ENCODE results near the gene TSPEAR. TPM values are rescaled to one million over a fixed set of nuclear protein-coding genes. Genes with fewer than 3 reads are reported as not detected.
A peak's percentile ranks its signal among the peaks of the same experiment; 100 is the strongest.

The TSPEAR gene
- total and polyA plus RNA-seq, 12 donors = under 0.01 to 3.4 (median 1.0) TPM; not detected in 3

DNA sequence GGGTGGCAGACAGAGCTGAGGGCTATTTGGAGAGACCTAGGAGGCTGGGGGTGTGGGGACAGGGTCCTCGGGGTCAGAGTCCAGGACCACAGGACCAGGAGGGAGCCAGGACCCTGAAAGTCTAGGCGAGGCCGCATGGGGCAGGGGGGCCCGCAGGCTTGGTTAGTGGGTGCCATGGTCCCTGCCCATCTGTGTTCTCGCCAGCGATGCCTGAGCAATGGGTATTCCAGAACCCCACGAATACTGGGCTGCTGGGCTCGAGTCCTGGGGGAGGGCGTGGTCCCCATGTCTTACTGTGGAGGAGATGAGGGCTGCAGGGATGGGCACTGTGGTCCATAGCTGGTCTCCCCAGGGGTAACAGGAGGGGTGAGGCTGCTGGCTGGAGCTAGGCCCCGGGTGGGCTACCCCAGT, 121.1 kb downstream of the TSPEAR start:
- no peak overlapping the region for H3K27ac ChIP-seq
- peak in 1 of 8 donors; percentile 21 for ATAC-seq
- peaks cover 0 to 4% (median 0%) of the 10 kb centered on the region in 9 donors for H3K4me1 ChIP-seq
- TF ChIP-seq, protein P1, sequence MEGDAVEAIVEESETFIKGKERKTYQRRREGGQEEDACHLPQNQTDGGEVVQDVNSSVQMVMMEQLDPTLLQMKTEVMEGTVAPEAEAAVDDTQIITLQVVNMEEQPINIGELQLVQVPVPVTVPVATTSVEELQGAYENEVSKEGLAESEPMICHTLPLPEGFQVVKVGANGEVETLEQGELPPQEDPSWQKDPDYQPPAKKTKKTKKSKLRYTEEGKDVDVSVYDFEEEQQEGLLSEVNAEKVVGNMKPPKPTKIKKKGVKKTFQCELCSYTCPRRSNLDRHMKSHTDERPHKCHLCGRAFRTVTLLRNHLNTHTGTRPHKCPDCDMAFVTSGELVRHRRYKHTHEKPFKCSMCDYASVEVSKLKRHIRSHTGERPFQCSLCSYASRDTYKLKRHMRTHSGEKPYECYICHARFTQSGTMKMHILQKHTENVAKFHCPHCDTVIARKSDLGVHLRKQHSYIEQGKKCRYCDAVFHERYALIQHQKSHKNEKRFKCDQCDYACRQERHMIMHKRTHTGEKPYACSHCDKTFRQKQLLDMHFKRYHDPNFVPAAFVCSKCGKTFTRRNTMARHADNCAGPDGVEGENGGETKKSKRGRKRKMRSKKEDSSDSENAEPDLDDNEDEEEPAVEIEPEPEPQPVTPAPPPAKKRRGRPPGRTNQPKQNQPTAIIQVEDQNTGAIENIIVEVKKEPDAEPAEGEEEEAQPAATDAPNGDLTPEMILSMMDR (IDR thresholded peaks at IDR 0.05) = no peak
- no peak overlapping the region for H3K4me3 ChIP-seq
- H3K9me3 ChIP-seq = peaks cover 0 to 12% (median 0%) of the 10 kb centered on the region in 11 donors
- intact Hi-C loops (cut with DNase I) = no loop called here
- peaks cover 0 to 55% (median 25%) of the 10 kb centered on the region in 7 donors for H3K27me3 ChIP-seq
- no peak for DNase-seq
- H3K36me3 ChIP-seq = no peaks in the 10 kb centered on the region
- WGBS, 2 donors = 78 to 84% methylated on average over 10 of the region's 10 CpGs

DNA sequence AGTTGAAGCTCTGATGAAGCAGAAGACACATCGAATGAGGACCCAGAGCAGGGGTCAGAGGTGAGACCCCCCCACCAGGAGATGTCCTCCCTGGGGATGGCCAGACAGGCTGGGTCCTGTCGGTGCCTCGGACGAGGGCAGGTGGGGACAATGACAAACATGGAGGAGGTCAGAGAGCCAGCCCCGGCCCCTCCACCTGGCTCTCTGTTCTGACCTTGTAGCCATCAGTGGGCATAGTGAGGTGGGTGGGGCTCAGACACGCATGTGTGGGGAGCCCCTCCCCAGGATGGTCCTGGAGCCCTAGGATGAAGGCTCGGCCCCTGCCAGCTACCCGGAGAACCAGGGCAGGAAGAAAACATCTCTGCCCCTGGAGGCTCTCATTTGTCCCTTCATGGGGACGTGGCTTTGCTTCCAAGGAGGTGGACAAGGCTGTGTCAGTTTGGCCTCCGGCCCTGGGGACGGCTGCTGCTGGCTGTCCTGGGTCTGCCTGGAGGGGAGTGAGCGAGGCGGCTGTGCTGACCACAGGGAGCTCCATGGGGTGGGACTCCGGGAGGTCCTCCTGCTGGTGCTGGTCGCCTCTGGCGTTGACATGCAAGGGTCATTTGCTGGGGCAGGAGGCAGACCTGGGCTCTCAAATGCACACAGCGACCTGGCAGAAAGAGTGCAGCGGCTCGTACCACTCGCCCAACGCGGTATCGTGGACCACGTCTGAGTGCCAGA, 121.6 kb downstream of the TSPEAR start:
- WGBS, 2 donors = 72 to 78% methylated on average over 24 of the region's 24 CpGs
- peaks cover 0 to 61% (median 31%) of the 10 kb centered on the region in 7 donors for H3K27me3 ChIP-seq
- ATAC-seq (no peak), DNase-seq (no peak)
- intact Hi-C loops (cut with DNase I) = no loop called here
- H3K9me3 ChIP-seq = peaks cover 0 to 12% (median 0%) of the 10 kb centered on the region in 11 donors
- no peak overlapping the region for H3K27ac ChIP-seq
- H3K4me3 ChIP-seq = no peak overlapping the region
- TF ChIP-seq, protein P1 (IDR thresholded peaks at IDR 0.05) = no peak
- no peaks in the 10 kb centered on the region for H3K36me3 ChIP-seq
- H3K4me1 ChIP-seq = peaks cover 0 to 4% (median 0%) of the 10 kb centered on the region in 9 donors

DNA sequence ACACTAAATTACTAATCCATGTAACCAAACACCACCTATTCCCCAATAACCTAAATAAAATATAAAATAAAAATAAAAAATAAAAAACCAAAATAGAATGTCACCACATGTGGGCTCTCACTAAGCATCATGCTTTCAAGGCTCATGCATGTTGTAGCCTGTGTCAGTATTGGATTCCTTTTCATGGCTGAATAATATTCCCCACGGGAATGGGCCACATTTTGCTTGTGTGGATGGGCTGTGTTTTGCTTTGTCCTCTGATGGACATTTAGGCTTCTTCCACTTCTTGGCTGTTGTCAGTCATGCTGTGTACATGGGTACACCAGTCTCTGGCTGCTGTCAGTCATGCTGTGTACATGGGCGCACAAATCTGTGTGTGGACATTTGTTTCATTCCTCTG, 122.3 kb downstream of the TSPEAR start:
- Histone ChIP-seq H3K4me3 (no peak overlapping the region), H3K36me3 (no peaks in the 10 kb centered on the region), H3K27ac (no peak overlapping the region), H3K27me3 (peaks cover 0 to 66% (median 32%) of the 10 kb centered on the region in 7 donors), H3K9me3 (peaks cover 0 to 12% (median 0%) of the 10 kb centered on the region in 11 donors), H3K4me1 (peaks cover 0 to 4% (median 0%) of the 10 kb centered on the region in 9 donors)
- DNase-seq = no peak
- intact Hi-C loops (cut with DNase I) = no loop called here
- WGBS, 2 donors = 95 to 96% methylated on average over 2 of the region's 2 CpGs
- TF ChIP-seq, protein P1 (IDR thresholded peaks at IDR 0.05) = no peak
- no peak for ATAC-seq

DNA sequence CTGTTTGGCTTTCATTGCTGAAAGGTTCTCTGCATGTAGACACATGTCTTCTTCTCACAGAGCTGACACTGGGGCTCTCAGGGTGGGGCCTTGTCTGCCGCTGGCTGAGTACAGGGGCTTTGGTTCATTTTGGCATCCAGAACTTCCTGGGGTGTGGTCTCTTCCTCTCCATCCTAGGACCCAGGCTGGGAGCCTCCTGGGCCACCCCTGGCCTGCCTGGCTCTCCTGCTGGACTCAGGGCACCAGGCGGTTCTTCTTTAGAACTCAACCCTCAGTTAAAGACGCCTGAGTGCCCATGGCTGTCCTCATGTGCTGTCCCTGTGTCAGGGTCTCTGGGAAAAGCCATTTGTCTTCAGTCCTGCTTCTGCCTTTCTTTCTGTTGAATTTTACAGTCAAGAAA, 125.5 kb downstream of the TSPEAR start:
- no peaks in the 10 kb centered on the region for H3K36me3 ChIP-seq
- no peak overlapping the region for H3K4me3 ChIP-seq
- 83% methylated on average over 3 of the region's 3 CpGs for WGBS, 2 donors
- no peak for DNase-seq
- H3K27me3 ChIP-seq = peaks cover 0 to 65% (median 25%) of the 10 kb centered on the region in 7 donors
- intact Hi-C loops (cut with DNase I) = no loop called here
- H3K4me1 ChIP-seq = no peaks in the 10 kb centered on the region
- no peak overlapping the region for H3K27ac ChIP-seq
- TF ChIP-seq, protein P1 (IDR thresholded peaks at IDR 0.05) = no peak
- H3K9me3 ChIP-seq = peaks cover 0 to 29% (median 2%) of the 10 kb centered on the region in 11 donors
- ATAC-seq = no peak
